ENCODE results near the gene FAM83G. TPM values are rescaled to one million over a fixed set of nuclear protein-coding genes. Genes with fewer than 3 reads are reported as not detected.
A peak's percentile ranks its signal among the peaks of the same experiment; 100 is the strongest.

The FAM83G gene
- total RNA-seq, 1 experiment from 2014 or later, result 38.7 TPM

GRCh38 chr17:18993905-18994526, 10.5 kb downstream of the FAM83G start:
- Histone ChIP-seq H3K27me3 (ENCODE audit: insufficient read depth, low read length) (no peaks in the 10 kb centered on the region), H3K79me2 (ENCODE audit: insufficient read depth, low read length) (peaks cover 1% of the 10 kb centered on the region; the same call in 1 of the 2 replicates), H4K91ac (ENCODE audit: insufficient read length, low read depth, low read length) (no peak overlapping the region), H3K27ac (ENCODE audit: insufficient read length, low read depth, low read length) (no peak overlapping the region), H3K23me2 (ENCODE audit: insufficient read length, low read depth, low read length, poor library complexity, severe bottlenecking) (no peaks in the 10 kb centered on the region), H4K5ac (ENCODE audit: insufficient read length, low read depth, low read length) (no peak overlapping the region), H2BK15ac (ENCODE audit: low read depth, low read length) (no peak overlapping the region), H4K20me1 (ENCODE audit: control insufficient read depth, insufficient read depth, insufficient read length) (no peaks in the 10 kb centered on the region), H3K4me2 (ENCODE audit: insufficient read depth, insufficient read length, low read length) (no peak overlapping the region), H2BK5ac (ENCODE audit: insufficient read length, low read length) (no peak overlapping the region), H2AK5ac (ENCODE audit: insufficient read length, low read length) (no peak overlapping the region), H4K8ac (replicated peaks; ENCODE audit: insufficient read length, low read depth, low read length) (no peak overlapping the region), H3K4ac (ENCODE audit: low read depth, low read length) (no peak overlapping the region), H3K14ac (ENCODE audit: insufficient read depth, low read length) (no peak overlapping the region; the same call in 1 of the 2 replicates), H3K9me3 (ENCODE audit: control insufficient read depth, low read depth, low read length) (no peaks in the 10 kb centered on the region), H2BK12ac (ENCODE audit: insufficient read length, low read depth, low read length) (no peak overlapping the region), H3K4me1 (ENCODE audit: insufficient read depth, low read length) (no peaks in the 10 kb centered on the region), H3K9ac (ENCODE audit: extremely low read depth, insufficient read length, low read length) (no peak overlapping the region), H2BK120ac (ENCODE audit: low read depth, low read length, poor library complexity, severe bottlenecking) (no peak overlapping the region), H2BK20ac (ENCODE audit: low read depth, low read length, poor library complexity, severe bottlenecking) (no peak overlapping the region), H3K79me1 (ENCODE audit: insufficient read depth, low read depth, low read length, poor library complexity, severe bottlenecking) (no peaks in the 10 kb centered on the region), H3K18ac (ENCODE audit: insufficient read length, low read depth, low read length) (no peak overlapping the region), H3K23ac (ENCODE audit: insufficient read length, low read depth, low read length) (no peak overlapping the region), H3K56ac (ENCODE audit: insufficient read length, low read depth, low read length) (no peak overlapping the region), H3T11ph (ENCODE audit: low read length) (no peak overlapping the region), H2AFZ (ENCODE audit: low read length) (no peak overlapping the region)
- no peak for TF ChIP-seq CTCF (conservative IDR thresholded peaks at IDR 0.05)
- WGBS (ENCODE audit: extremely low coverage, insufficient read length, low lambda C conversion rate), result no CpG with 5 or more reads among the region's 16 CpGs
- Mint-ChIP-seq H3K4me1 (peaks cover 3 to 7% of the 10 kb centered on the region in 2 experiments; a peak in 3 of 4 replicates), H3K4me3 (no peak overlapping the region), H3K36me3 (ENCODE audit: insufficient read depth in 1 of 3, low read depth in 3 of 3) (peaks cover 20 to 34% (median 30%) of the 10 kb centered on the region in 3 experiments), H3K9me3 (peaks cover 4 to 8% of the 10 kb centered on the region in 2 experiments), H3K27ac (peak overlapping the region in 2 of 3 experiments; percentile 21 to 81; a peak in 4 of 7 replicates), H3K27me3 (ENCODE audit: low read depth) (no peaks in the 10 kb centered on the region; the same call in 1 of the 2 replicates)
- DNase-seq, result no peak
